HG02798 (cell line): ENCODE data around the gene BBS12.
A peak's percentile ranks its signal among the peaks of the same experiment; 100 is the strongest.

Source experiments
- ATAC-seq: cut with Tn5 transposase; IDR thresholded peaks from one replicate; pipeline ENCODE4 v1.9.1; 2021; ENCODE audit warnings: mild to moderate bottlenecking; ENCODE audit not compliant: unreplicated experiment, poor library complexity

BBS12 gene

GRCh38 chr4:122711919-122712318 is 20.6 kb upstream of the BBS12 start:
- ATAC-seq, result no peak

- ATAC-seq, result no peak
Observed at GRCh38 chr4:122712782-122713181, 19.7 kb upstream of the BBS12 start.

- ATAC-seq, result no peak
Observed at GRCh38 chr4:122715221-122715620, 17.3 kb upstream of the BBS12 start.

GRCh38 chr4:122716825-122717448 is 15.6 kb upstream of the BBS12 start:
- ATAC-seq, result peak; percentile 91

- no peak for ATAC-seq
Observed at GRCh38 chr4:122718281-122718680, 14.2 kb upstream of the BBS12 start.

- ATAC-seq, result no peak
Observed at GRCh38 chr4:122722256-122722655, 10.2 kb upstream of the BBS12 start.

- ATAC-seq, result no peak
Observed at GRCh38 chr4:122728856-122729255, 3.6 kb upstream of the BBS12 start.

- ATAC-seq, result no peak
Observed at GRCh38 chr4:122731676-122732075, 828 bp upstream of the BBS12 start.

- ATAC-seq, result no peak
Observed at GRCh38 chr4:122733787-122734120, 1.2 kb downstream of the BBS12 start.

- ATAC-seq, result no peak
Observed at GRCh38 chr4:122739174-122739573, 6.7 kb downstream of the BBS12 start.

- ATAC-seq, result no peak
Observed at GRCh38 chr4:122742933-122743829, 10.7 kb downstream of the BBS12 start.

GRCh38 chr4:122744229-122744628 is 11.7 kb downstream of the BBS12 start:
- ATAC-seq, result no peak

- ATAC-seq, result no peak
Observed at GRCh38 chr4:122746485-122746965, 14.0 kb downstream of the BBS12 start.

- no peak for ATAC-seq
Observed at GRCh38 chr4:122747068-122747467, 14.6 kb downstream of the BBS12 start.

- ATAC-seq, result no peak
Observed at GRCh38 chr4:122747883-122748282, 15.4 kb downstream of the BBS12 start.

GRCh38 chr4:122749704-122750454 is 17.4 kb downstream of the BBS12 start:
- ATAC-seq, result no peak

- no peak for ATAC-seq
Observed at GRCh38 chr4:122755675-122756074, 23.2 kb downstream of the BBS12 start.

GRCh38 chr4:122758033-122758432 is 25.5 kb downstream of the BBS12 start:
- peak; percentile 58 for ATAC-seq

- ATAC-seq, result no peak
Observed at GRCh38 chr4:122759639-122760310, 27.3 kb downstream of the BBS12 start.

GRCh38 chr4:122762520-122762919 is 30.0 kb downstream of the BBS12 start:
- ATAC-seq, result peak; percentile 50
